Vagina (tissue), 2 donors: ENCODE data around the gene MID1. TPM values are rescaled to one million over a fixed set of nuclear protein-coding genes. Genes with fewer than 3 reads are reported as not detected.

ENCODE experiments used
- DNase-seq, 2 donors: peaks; one replicate each; pipeline ENCODE4 v3.0.0-alpha.2; 2017; ENCODE audit errors: extremely low spot score in 2 of 2
- H3K27ac ChIP-seq: fragments of 200-600 bp; sonication (generic); one replicate; pipeline ENCODE4 v1.5.1; 2019
- H3K27me3 ChIP-seq: fragments of 200-600 bp; sonication (generic); one replicate; pipeline ENCODE4 v1.5.1; 2019
- H3K36me3 ChIP-seq, 2 donors: fragments of 200-600 bp; sonication (generic); one replicate each; pipeline ENCODE4 v1.5.1; 2017 to 2019
- H3K4me1 ChIP-seq: fragments of 200-600 bp; sonication (generic); one replicate; pipeline ENCODE4 v1.5.1; 2019
- H3K4me3 ChIP-seq, 2 donors: fragments of 200-600 bp; sonication (generic); 1 replicate in 1 of 2; 2 replicates in 1 of 2; pipeline ENCODE4 v1.5.1; 2016 to 2019
- H3K9me3 ChIP-seq: fragments of 200-600 bp; sonication (generic); one replicate; pipeline ENCODE4 v1.5.1; 2019
- CTCF ChIP-seq, 3 experiments: fragments of 450-650 bp in 2 of 3; fragments of 200-600 bp in 1 of 3; sonication (generic) in 1 of 3; IDR thresholded peaks; one replicate each; pipeline ENCODE4 v1.5.1; 2017 to 2019; ENCODE audit warnings: antibody characterized with exemption in 3 of 3, mild to moderate bottlenecking in 2 of 3, moderate library complexity in 2 of 3
- POLR2A ChIP-seq, 2 donors: fragments of 450-650 bp; IDR thresholded peaks; one replicate each; pipeline ENCODE4 v1.6.1; 2017; ENCODE audit warnings: antibody characterized with exemption in 2 of 2, mild to moderate bottlenecking in 2 of 2, moderate library complexity in 2 of 2
- POLR2AphosphoS5 ChIP-seq, 2 donors: sonication (generic); formaldehyde crosslinking; IDR thresholded peaks; one replicate each; pipeline ENCODE4 v1.9.0; 2017; ENCODE audit warnings: antibody characterized with exemption in 2 of 2, mild to moderate bottlenecking in 2 of 2, low read depth in 1 of 2; ENCODE audit not compliant: insufficient read depth in 1 of 2
- intact Hi-C: fragments of 100-400 bp; cut with DNase I; formaldehyde crosslinking; loops from one replicate; pipeline ENCODE4 v1.15.1; 2023
- total RNA-seq: library from RNA; depleted of rRNA; stranded (reverse); fragments of >200 nt; gene quantifications from one replicate; pipeline ENCODE4 v1.2.3, GENCODE V29; 2016

Gene MID1
- total RNA-seq, 1 donor from 2014 or later, result 16.2 TPM

DNA sequence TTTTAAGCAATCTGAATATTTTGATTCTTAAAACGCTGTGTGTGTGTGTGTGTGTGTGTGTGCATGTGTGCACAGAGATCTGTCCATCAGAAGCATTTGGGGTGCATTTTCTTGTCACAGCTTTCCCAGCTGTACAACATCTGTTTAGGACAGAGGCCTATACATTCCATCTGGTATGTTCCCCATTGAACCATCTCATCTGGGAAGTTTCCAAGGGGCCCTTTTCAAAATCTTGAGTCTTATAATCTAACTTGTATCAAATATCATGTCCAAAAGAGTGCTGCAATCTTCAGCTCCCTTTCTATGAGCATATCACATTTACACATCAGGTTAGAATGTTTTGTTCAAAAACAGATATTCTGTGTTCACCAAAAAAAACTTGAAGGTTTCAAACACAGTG, 16.5 kb upstream of the MID1 start:
- TF ChIP-seq POLR2A (IDR thresholded peaks at IDR 0.05) (no peak), POLR2AphosphoS5 (IDR thresholded peaks at IDR 0.05; ENCODE audit: insufficient read depth in 1 of 2, low read depth in 1 of 2) (no peak), CTCF (IDR thresholded peaks at IDR 0.05) (no peak)
- no peaks in the 10 kb centered on the region for H3K36me3 ChIP-seq
- DNase-seq, result no peak
- H3K4me3 ChIP-seq, result no peak overlapping the region
- H3K9me3 ChIP-seq, result no peaks in the 10 kb centered on the region
- no peaks in the 10 kb centered on the region for H3K27me3 ChIP-seq
- no peak overlapping the region for H3K27ac ChIP-seq
- intact Hi-C loops, result loop anchor here (10.0 kb wide), 1 partner anchor 452 kb away; no protein-coding TSS in a partner anchor
- peaks cover 6% of the 10 kb centered on the region for H3K4me1 ChIP-seq

- H3K27ac ChIP-seq, result peak overlapping the region; percentile 36
Observed at GRCh38 chrX:10636337-10636736, 16.0 kb upstream of the MID1 start.

DNA sequence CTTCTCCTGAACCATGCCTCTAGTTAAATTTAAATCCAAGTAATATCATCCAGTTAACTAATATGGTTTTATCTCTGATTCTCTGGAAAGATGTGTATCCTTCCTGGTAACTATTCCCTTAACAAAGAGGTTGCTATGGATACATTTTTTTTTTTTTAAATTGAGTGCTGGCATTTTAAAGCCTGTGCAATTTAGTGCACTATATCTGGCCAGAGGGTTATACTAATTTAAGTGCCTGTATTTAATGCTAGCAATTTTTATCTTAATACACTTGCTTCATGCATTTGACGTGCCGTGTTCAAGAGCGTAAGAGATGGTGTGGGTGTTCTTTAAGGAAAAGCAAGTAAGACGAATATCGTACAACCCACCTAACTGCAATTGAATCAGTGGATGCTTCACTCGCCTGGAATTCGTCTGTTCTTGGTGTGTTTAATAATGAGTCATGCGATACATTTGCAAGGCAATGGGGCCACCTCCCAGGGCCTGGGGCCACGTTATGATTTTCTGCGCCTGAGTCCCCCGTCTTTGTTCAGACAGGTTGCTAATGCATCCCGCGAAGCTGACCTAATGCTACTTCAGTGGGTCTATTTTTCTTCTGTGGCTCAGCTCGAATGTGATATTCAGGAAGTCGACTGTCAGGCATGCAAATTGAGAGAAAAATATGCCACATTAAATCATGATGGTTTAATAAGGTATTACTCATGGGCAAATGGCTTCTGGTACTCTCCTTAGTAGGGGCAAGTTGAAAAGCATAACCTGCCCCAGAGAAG, 14.2 kb upstream of the MID1 start:
- no peaks in the 10 kb centered on the region for H3K9me3 ChIP-seq
- no peak for DNase-seq
- H3K4me1 ChIP-seq, result peaks cover 6% of the 10 kb centered on the region
- no peaks in the 10 kb centered on the region for H3K36me3 ChIP-seq
- TF ChIP-seq POLR2A (IDR thresholded peaks at IDR 0.05) (no peak), POLR2AphosphoS5 (IDR thresholded peaks at IDR 0.05; ENCODE audit: insufficient read depth in 1 of 2, low read depth in 1 of 2) (no peak), CTCF (IDR thresholded peaks at IDR 0.05) (no peak)
- H3K4me3 ChIP-seq, result no peak overlapping the region
- no peaks in the 10 kb centered on the region for H3K27me3 ChIP-seq
- intact Hi-C loops, result loop anchor here (10.0 kb wide), 1 partner anchor 450 kb away; no protein-coding TSS in a partner anchor
- H3K27ac ChIP-seq, result no peak overlapping the region

More at GRCh38 chrX:10636337-10636736, 16.0 kb upstream of the MID1 start:
- DNase-seq, result no peak
- no peaks in the 10 kb centered on the region for H3K36me3 ChIP-seq
- peaks cover 6% of the 10 kb centered on the region for H3K4me1 ChIP-seq
- no peaks in the 10 kb centered on the region for H3K9me3 ChIP-seq
- H3K4me3 ChIP-seq, result no peak overlapping the region
- TF ChIP-seq POLR2AphosphoS5 (IDR thresholded peaks at IDR 0.05; ENCODE audit: insufficient read depth in 1 of 2, low read depth in 1 of 2) (no peak), POLR2A (IDR thresholded peaks at IDR 0.05) (no peak), CTCF (IDR thresholded peaks at IDR 0.05) (peak in 1 of 3 experiments; percentile 30)
- H3K27me3 ChIP-seq, result no peaks in the 10 kb centered on the region
- intact Hi-C loops, result loop anchor here (10.0 kb wide), 1 partner anchor 452 kb away; no protein-coding TSS in a partner anchor

DNA sequence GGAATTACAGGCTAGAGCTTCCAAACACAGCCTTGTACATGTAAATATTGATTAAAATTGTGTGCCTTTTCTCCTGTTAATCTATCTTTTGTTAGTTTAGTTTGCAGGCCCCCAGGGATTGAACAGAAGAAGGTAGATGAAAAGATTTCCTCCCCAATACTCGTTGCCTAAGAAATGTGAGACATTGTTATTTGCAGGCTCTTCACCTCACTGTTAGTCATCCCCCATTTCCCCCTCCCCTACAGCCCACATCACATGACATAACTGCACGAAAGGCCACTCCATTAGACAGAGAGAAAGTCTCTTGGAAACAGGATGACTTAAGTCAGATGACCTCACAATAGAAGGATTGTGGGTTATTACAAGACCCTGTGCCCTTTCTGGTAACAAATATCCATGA, 13.3 kb upstream of the MID1 start:
- H3K27me3 ChIP-seq, result no peaks in the 10 kb centered on the region
- H3K4me1 ChIP-seq, result peaks cover 6% of the 10 kb centered on the region
- intact Hi-C loops, result loop anchor here (10.0 kb wide), 1 partner anchor 449 kb away; no protein-coding TSS in a partner anchor
- H3K27ac ChIP-seq, result no peak overlapping the region
- no peak for DNase-seq
- H3K9me3 ChIP-seq, result no peaks in the 10 kb centered on the region
- TF ChIP-seq CTCF (IDR thresholded peaks at IDR 0.05) (no peak), POLR2AphosphoS5 (IDR thresholded peaks at IDR 0.05; ENCODE audit: insufficient read depth in 1 of 2, low read depth in 1 of 2) (peak in 1 of 2 donors; percentile 14), POLR2A (IDR thresholded peaks at IDR 0.05) (no peak)
- H3K36me3 ChIP-seq, result no peaks in the 10 kb centered on the region
- no peak overlapping the region for H3K4me3 ChIP-seq
